Thyroid gland (tissue), 4 donors: Measurements from ENCODE around the gene ADCYAP1. TPM values are rescaled to one million over a fixed set of nuclear protein-coding genes. Genes with fewer than 3 reads are reported as not detected.

Source experiments
- DNase-seq, 2 donors: peaks; one replicate each; pipeline ENCODE4 v3.0.0-alpha.2; 2019
- H3K27ac ChIP-seq, 3 donors: fragments of 200-600 bp; sonication (generic); 1 replicate in 2 of 3; 2 replicates in 1 of 3; pipeline ENCODE4 v1.5.1; 2016 to 2019; ENCODE audit warnings: mild to moderate bottlenecking in 1 of 3, moderate library complexity in 1 of 3
- H3K27me3 ChIP-seq: fragments of 200-600 bp; sonication (generic); one replicate; pipeline ENCODE4 v1.5.1; 2019
- H3K36me3 ChIP-seq, 2 donors: fragments of 200-600 bp; sonication (generic); one replicate each; pipeline ENCODE4 v1.5.1; 2016 to 2019
- H3K4me1 ChIP-seq, 2 donors: fragments of 200-600 bp; sonication (generic); one replicate each; pipeline ENCODE4 v1.5.1; 2017 to 2019
- H3K4me3 ChIP-seq, 3 donors: fragments of 200-600 bp; sonication (generic); replicated peaks in 1 of 3; 1 replicate in 2 of 3; 2 replicates in 1 of 3; pipeline ENCODE4 v1.5.1; 2016; ENCODE audit warnings: mild to moderate bottlenecking in 1 of 3
- H3K9me3 ChIP-seq: fragments of 200-600 bp; sonication (generic); one replicate; pipeline ENCODE4 v1.5.1; 2017
- POLR2A ChIP-seq, 2 donors: fragments of 450-650 bp; IDR thresholded peaks; one replicate each; pipeline ENCODE4 v1.6.1; 2017; ENCODE audit warnings: antibody characterized with exemption in 2 of 2, mild to moderate bottlenecking in 2 of 2, moderate library complexity in 1 of 2
- WGBS, 2 donors: methylation state at CpG; one replicate each; pipeline ENCODE4 v1.1.5; 2017; 5-methylcytosine and 5-hydroxymethylcytosine counted together
- intact Hi-C: fragments of 100-400 bp; cut with DNase I; formaldehyde crosslinking; loops from one replicate; pipeline ENCODE4 v1.15.1; 2023
- total RNA-seq, 4 donors: library from RNA; depleted of rRNA; stranded (reverse); fragments of >200 nt; gene quantifications; one replicate each; pipeline ENCODE4 v1.2.3, GENCODE V29; 2016
- TF ChIP-seq, protein P1 (sequence below), 6 experiments: fragments of 200-600 bp in 3 of 6; fragments of 450-650 bp in 3 of 6; sonication (generic) in 3 of 6; IDR thresholded peaks; one replicate each; pipeline ENCODE4 v1.5.1; 2016 to 2019; ENCODE audit warnings: antibody characterized with exemption in 6 of 6, mild to moderate bottlenecking in 2 of 6, inconsistent platforms in 1 of 6, moderate library complexity in 1 of 6

ADCYAP1 gene
- total RNA-seq, 4 donors from 2014 or later, result 0.13 to 0.75 (median 0.20) TPM; not detected in 1

DNA sequence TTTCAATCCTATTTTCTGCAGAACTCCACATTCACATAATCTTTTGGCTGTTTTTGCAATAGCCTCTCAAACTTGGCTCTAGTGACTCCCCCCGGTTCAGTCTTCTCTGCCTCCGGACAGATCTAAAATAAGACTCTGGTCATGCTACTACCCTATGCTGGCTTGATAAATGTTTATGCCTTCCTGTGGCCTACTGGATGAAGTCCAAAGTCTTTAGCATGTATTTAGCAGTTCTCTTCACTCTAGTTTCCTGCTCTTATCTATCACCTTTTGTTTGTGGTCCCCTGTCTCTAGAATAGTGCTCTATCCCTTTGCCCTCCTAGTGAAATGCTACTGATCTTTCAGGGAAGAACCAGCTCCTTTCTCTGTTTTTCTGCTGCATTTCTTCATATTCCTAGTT lies 14.4 kb downstream of the ADCYAP1 start:
- 62 to 68% methylated on average over 2 of the region's 2 CpGs for WGBS, 2 donors
- Histone ChIP-seq H3K27ac (no peak overlapping the region), H3K9me3 (no peaks in the 10 kb centered on the region), H3K4me1 (no peaks in the 10 kb centered on the region), H3K27me3 (no peaks in the 10 kb centered on the region), H3K36me3 (no peaks in the 10 kb centered on the region), H3K4me3 (no peak overlapping the region)
- DNase-seq, result no peak
- intact Hi-C loops, result no loop called here
- TF ChIP-seq, protein P1, sequence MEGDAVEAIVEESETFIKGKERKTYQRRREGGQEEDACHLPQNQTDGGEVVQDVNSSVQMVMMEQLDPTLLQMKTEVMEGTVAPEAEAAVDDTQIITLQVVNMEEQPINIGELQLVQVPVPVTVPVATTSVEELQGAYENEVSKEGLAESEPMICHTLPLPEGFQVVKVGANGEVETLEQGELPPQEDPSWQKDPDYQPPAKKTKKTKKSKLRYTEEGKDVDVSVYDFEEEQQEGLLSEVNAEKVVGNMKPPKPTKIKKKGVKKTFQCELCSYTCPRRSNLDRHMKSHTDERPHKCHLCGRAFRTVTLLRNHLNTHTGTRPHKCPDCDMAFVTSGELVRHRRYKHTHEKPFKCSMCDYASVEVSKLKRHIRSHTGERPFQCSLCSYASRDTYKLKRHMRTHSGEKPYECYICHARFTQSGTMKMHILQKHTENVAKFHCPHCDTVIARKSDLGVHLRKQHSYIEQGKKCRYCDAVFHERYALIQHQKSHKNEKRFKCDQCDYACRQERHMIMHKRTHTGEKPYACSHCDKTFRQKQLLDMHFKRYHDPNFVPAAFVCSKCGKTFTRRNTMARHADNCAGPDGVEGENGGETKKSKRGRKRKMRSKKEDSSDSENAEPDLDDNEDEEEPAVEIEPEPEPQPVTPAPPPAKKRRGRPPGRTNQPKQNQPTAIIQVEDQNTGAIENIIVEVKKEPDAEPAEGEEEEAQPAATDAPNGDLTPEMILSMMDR (IDR thresholded peaks at IDR 0.05), result no peak
- TF ChIP-seq POLR2A (IDR thresholded peaks at IDR 0.05), result no peak

DNA sequence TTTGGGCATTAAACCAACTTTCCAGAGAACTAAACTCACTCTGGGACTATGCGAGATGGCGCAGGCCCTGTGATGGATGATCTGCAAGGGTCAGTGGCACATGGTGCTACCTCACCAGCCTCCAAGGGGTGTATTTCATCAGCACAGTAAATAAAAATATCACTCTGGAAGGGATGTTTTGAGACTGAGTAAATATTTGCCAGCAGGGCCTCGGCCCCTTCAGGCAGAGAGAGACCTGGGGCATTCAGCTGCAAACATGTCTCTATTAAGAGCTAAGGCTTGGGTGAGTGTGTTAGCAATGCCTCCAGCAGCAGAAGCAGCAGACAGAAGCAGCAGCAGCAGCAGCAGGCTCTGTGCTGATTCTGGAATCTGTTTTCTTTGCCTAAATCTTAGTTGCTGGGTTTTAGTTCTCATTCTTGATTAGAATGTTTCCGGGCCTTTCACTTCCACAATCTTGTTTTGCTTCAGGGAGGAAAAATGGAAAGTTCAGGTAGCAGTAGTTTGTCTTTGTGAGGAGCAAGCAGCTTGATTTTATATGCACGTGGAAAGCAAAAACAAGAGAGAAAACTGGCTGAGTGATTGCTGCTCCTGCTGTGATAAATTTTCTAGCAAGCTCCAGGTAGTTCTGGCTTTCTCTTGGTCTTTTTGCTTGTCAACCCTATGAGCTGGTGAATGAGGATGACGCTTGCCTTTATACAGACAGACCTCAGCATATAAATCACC lies 18.6 kb downstream of the ADCYAP1 start:
- H3K4me3 ChIP-seq, result no peak overlapping the region
- TF ChIP-seq POLR2A (IDR thresholded peaks at IDR 0.05), result no peak
- TF ChIP-seq, protein P1 (IDR thresholded peaks at IDR 0.05), result no peak
- H3K36me3 ChIP-seq, result no peaks in the 10 kb centered on the region
- no peaks in the 10 kb centered on the region for H3K4me1 ChIP-seq
- H3K27ac ChIP-seq, result no peak overlapping the region
- intact Hi-C loops, result no loop called here
- no peaks in the 10 kb centered on the region for H3K27me3 ChIP-seq
- H3K9me3 ChIP-seq, result no peaks in the 10 kb centered on the region
- WGBS, 2 donors, result 70 to 81% methylated on average over 6 of the region's 6 CpGs
- DNase-seq, result no peak

DNA sequence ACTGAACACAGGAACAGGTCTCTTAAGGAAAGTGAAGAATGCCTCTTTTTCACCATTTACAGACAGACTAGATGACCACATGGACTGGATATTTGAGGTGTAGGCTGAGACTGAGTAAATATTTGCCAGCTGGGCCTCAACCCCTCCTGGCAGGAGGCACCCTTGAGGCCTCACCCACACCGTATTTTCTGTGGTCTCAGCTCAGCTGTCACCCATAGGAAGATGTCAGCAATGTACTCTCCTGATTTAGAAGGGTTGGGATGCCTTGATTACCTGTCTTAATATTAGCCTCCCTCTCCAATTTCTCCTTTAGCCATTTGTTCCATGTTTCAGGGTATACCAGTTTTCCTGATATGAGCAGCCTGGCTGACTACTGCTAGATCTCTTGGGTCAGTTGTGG lies 20.3 kb downstream of the ADCYAP1 start:
- no peak overlapping the region for H3K4me3 ChIP-seq
- H3K9me3 ChIP-seq, result no peaks in the 10 kb centered on the region
- WGBS, 2 donors, result 75 to 80% methylated on average over 1 of the region's 1 CpG
- no peaks in the 10 kb centered on the region for H3K36me3 ChIP-seq
- no peak for DNase-seq
- no peaks in the 10 kb centered on the region for H3K27me3 ChIP-seq
- H3K27ac ChIP-seq, result no peak overlapping the region
- TF ChIP-seq POLR2A (IDR thresholded peaks at IDR 0.05), result no peak
- TF ChIP-seq, protein P1 (IDR thresholded peaks at IDR 0.05), result no peak
- H3K4me1 ChIP-seq, result no peaks in the 10 kb centered on the region
- intact Hi-C loops, result no loop called here

GRCh38 chr18:926946-927345 lies 22.3 kb downstream of the ADCYAP1 start:
- Histone ChIP-seq H3K27me3 (no peaks in the 10 kb centered on the region), H3K9me3 (no peaks in the 10 kb centered on the region), H3K36me3 (no peaks in the 10 kb centered on the region), H3K4me1 (no peaks in the 10 kb centered on the region), H3K27ac (no peak overlapping the region), H3K4me3 (no peak overlapping the region)
- no peak for TF ChIP-seq POLR2A (IDR thresholded peaks at IDR 0.05)
- 87 to 89% methylated on average over 1 of the region's 1 CpG for WGBS, 2 donors
- DNase-seq, result no peak
- intact Hi-C loops, result no loop called here

GRCh38 chr18:933082-933481 lies 28.4 kb downstream of the ADCYAP1 start:
- no peaks in the 10 kb centered on the region for H3K9me3 ChIP-seq
- intact Hi-C loops, result no loop called here

More at GRCh38 chr18:933082-933481, 28.4 kb downstream of the ADCYAP1 start:
- Histone ChIP-seq H3K4me3 (no peak overlapping the region), H3K27me3 (no peaks in the 10 kb centered on the region), H3K4me1 (no peaks in the 10 kb centered on the region), H3K36me3 (no peaks in the 10 kb centered on the region), H3K27ac (no peak overlapping the region)
- no peak for TF ChIP-seq POLR2A (IDR thresholded peaks at IDR 0.05)
- TF ChIP-seq, protein P1 (IDR thresholded peaks at IDR 0.05), result no peak
- DNase-seq, result no peak
- WGBS, 2 donors, result 53 to 74% methylated on average over 2 of the region's 2 CpGs
